CD4-positive, alpha-beta T cell (primary cell): ENCODE data around the gene SERTM1. TPM values are rescaled to one million over a fixed set of nuclear protein-coding genes. Genes with fewer than 3 reads are reported as not detected.

ENCODE experiments used
- ATAC-seq: fragments of 200-7000 bp; cut with Tn5 transposase; one replicate; pipeline ENCODE4 v1.10.0; 2022; ENCODE audit warnings: mild to moderate bottlenecking; ENCODE audit not compliant: poor library complexity
- CTCF ChIA-PET: fragments of 350-600 bp; sonication (Branson Sonifier 250); formaldehyde crosslinking; loops from one replicate; lab custom pipeline; 2021; ENCODE audit warnings: antibody characterized with exemption, inconsistent platforms; lab: Charles Lee
- POLR2A ChIA-PET: fragments of 350-600 bp; sonication (Branson Sonifier 250); formaldehyde crosslinking; loops from one replicate; lab custom pipeline; 2021; ENCODE audit warnings: antibody characterized with exemption, inconsistent platforms; lab: Charles Lee
- DNase-seq, 14 experiments: peaks; one replicate each; pipeline ENCODE4 v3.0.0-alpha.2; 2013 to 2020; ENCODE audit warnings: mixed read lengths in 2 of 14
- H3K27ac ChIP-seq, 2 donors: one replicate each; pipeline versions ENCODE4 v1.5.1 to v1.7.0; 2013; ENCODE audit warnings: low read length in 2 of 2, low read depth in 1 of 2, mild to moderate bottlenecking in 1 of 2
- H3K27me3 ChIP-seq, 2 experiments: 1 replicate in 1 of 2; 2 replicates in 1 of 2; pipeline versions ENCODE4 v1.6.1 to v1.7.0; 2013; ENCODE audit warnings: low read length in 2 of 2, control low read depth in 1 of 2, mild to moderate bottlenecking in 1 of 2, moderate library complexity in 1 of 2; ENCODE audit not compliant: insufficient read depth in 2 of 2, control insufficient read depth in 1 of 2
- H3K36me3 ChIP-seq: one replicate; pipeline ENCODE4 v1.6.1; 2013; ENCODE audit warnings: low read length, control low read depth; ENCODE audit not compliant: insufficient read depth
- H3K4me1 ChIP-seq: one replicate; pipeline ENCODE4 v1.6.1; 2013; ENCODE audit warnings: low read length, control low read depth; ENCODE audit not compliant: insufficient read depth
- H3K4me3 ChIP-seq: one replicate; pipeline ENCODE4 v1.5.1; 2013; ENCODE audit warnings: mild to moderate bottlenecking, low read length, moderate library complexity
- H3K9me3 ChIP-seq, 2 experiments: 1 replicate in 1 of 2; 2 replicates in 1 of 2; pipeline versions ENCODE4 v1.6.1 to v1.7.0; 2013; ENCODE audit warnings: low read length in 2 of 2, mild to moderate bottlenecking in 2 of 2, control low read depth in 1 of 2, moderate library complexity in 1 of 2; ENCODE audit not compliant: control insufficient read depth in 1 of 2, insufficient read depth in 1 of 2
- H3K27ac Mint-ChIP-seq: one replicate; pipeline ENCODE4 v1.8.0; 2020; ENCODE audit warnings: mixed read lengths
- H3K27me3 Mint-ChIP-seq: one replicate; pipeline ENCODE4 v1.8.0; 2021; ENCODE audit warnings: mixed read lengths
- H3K36me3 Mint-ChIP-seq: one replicate; pipeline ENCODE4 v1.8.0; 2021; ENCODE audit warnings: low read depth, mixed read lengths
- H3K4me1 Mint-ChIP-seq: one replicate; pipeline ENCODE4 v1.8.0; 2021; ENCODE audit warnings: low read depth, mixed read lengths
- H3K4me3 Mint-ChIP-seq: one replicate; pipeline ENCODE4 v1.8.0; 2020; ENCODE audit warnings: mild to moderate bottlenecking, mixed read lengths
- H3K9me3 Mint-ChIP-seq: one replicate; pipeline ENCODE4 v1.8.0; 2020; ENCODE audit warnings: mixed read lengths
- CTCF ChIP-seq: fragments of 200-600 bp; IDR thresholded peaks from one replicate; pipeline ENCODE4 v1.8.0; 2022; ENCODE audit warnings: antibody characterized with exemption, mild to moderate bottlenecking
- intact Hi-C, 2 experiments: fragments of 100-400 bp; cut with DNase I in 1 of 2; cut with micrococcal nuclease in 1 of 2; formaldehyde crosslinking; loops; one replicate each; pipeline versions ENCODE4 v1.15.1 to v1.9.0; 2023 to 2025; cut with DNase I, micrococcal nuclease
- total RNA-seq, 174 experiments: library from RNA in 2 of 174; stranded (reverse) in 2 of 174; gene quantifications; one replicate each; pipeline ENCODE4 v1.2.3 and lab custom pipeline; 2021 to 2026

The SERTM1 gene
- total RNA-seq, 2 experiments from 2014 or later = not detected

DNA sequence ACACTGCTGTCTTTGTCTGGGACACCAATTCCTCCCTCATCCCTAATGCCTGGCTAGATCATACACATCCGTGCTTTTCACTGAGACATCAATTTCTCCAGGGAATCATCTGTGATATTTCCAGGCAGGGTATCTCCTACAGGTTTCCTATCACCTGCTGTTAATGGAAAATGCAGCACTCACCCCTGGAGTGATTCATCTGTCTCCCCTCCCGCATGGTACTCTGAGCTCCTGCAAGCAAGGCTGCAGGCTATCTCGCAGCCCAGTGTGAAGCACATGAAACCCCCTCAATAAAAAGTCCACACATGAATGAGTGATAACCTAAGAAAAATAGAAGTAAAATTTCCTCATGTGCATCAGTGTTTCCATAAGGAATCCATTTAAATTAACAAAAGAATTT is 38.5 kb downstream of the SERTM1 start:
- no peaks in the 10 kb centered on the region for H3K4me1 Mint-ChIP-seq
- ChIA-PET POLR2A (no interaction called here), CTCF (no interaction called here)
- no peak overlapping the region for H3K27ac Mint-ChIP-seq
- H3K27ac ChIP-seq = no peak overlapping the region
- ATAC-seq = no peak
- H3K4me1 ChIP-seq = no peaks in the 10 kb centered on the region
- peaks cover 25% of the 10 kb centered on the region for H3K27me3 Mint-ChIP-seq
- TF ChIP-seq CTCF = no peak
- no peak overlapping the region for H3K4me3 Mint-ChIP-seq
- H3K9me3 ChIP-seq = no peaks in the 10 kb centered on the region
- H3K27me3 ChIP-seq = no peaks in the 10 kb centered on the region
- H3K36me3 Mint-ChIP-seq = no peaks in the 10 kb centered on the region
- intact Hi-C loops = no loop called here
- DNase-seq = no peak
- no peaks in the 10 kb centered on the region for H3K9me3 Mint-ChIP-seq
- H3K4me3 ChIP-seq = no peak overlapping the region
- H3K36me3 ChIP-seq = no peaks in the 10 kb centered on the region

DNA sequence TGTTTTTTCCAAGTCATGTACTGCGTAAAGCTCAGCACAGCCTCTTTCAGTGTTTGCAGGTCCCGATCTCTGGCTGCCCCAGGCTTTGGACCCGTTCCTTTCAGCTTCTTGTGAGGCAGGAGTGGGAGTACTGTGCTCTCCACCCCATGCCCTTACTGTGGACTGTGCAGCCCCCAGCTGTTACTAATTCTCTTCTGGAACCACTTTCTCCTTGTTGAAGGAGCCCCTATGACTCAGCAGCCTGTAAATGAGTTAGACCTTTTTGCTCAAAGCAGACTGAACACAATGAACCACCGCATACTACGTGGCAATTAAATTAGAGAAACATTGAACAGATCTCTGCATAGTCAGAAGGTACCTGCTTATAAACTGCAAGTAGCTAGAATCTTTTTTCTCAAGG is 39.0 kb downstream of the SERTM1 start:
- ChIA-PET CTCF (no interaction called here), POLR2A (interaction anchor here (0.7 kb wide), 1 partner anchor 323 kb away, joined by 4 read pairs; no protein-coding TSS in a partner anchor)
- DNase-seq (no peak), ATAC-seq (no peak)
- Mint-ChIP-seq H3K36me3 (no peaks in the 10 kb centered on the region), H3K27ac (no peak overlapping the region), H3K9me3 (no peaks in the 10 kb centered on the region), H3K4me3 (no peak overlapping the region), H3K4me1 (no peaks in the 10 kb centered on the region), H3K27me3 (peaks cover 25% of the 10 kb centered on the region)
- no peaks in the 10 kb centered on the region for H3K36me3 ChIP-seq
- H3K27ac ChIP-seq = no peak overlapping the region
- H3K4me3 ChIP-seq = no peak overlapping the region
- no peaks in the 10 kb centered on the region for H3K9me3 ChIP-seq
- no peak for TF ChIP-seq CTCF
- H3K4me1 ChIP-seq = no peaks in the 10 kb centered on the region
- no peaks in the 10 kb centered on the region for H3K27me3 ChIP-seq
- intact Hi-C loops = no loop called here

- intact Hi-C loops = no loop called here
- H3K27me3 ChIP-seq = no peaks in the 10 kb centered on the region
These were observed 40.1 kb downstream of the SERTM1 start for GRCh38 chr13:36713887-36714286.

More at GRCh38 chr13:36713887-36714286, 40.1 kb downstream of the SERTM1 start:
- no peaks in the 10 kb centered on the region for H3K9me3 ChIP-seq
- no peak overlapping the region for H3K4me3 Mint-ChIP-seq
- no peaks in the 10 kb centered on the region for H3K4me1 ChIP-seq
- ATAC-seq (no peak), DNase-seq (no peak)
- H3K4me1 Mint-ChIP-seq = no peaks in the 10 kb centered on the region
- no peak overlapping the region for H3K27ac ChIP-seq
- CTCF ChIA-PET = interaction anchor here (1.0 kb wide), 1 partner anchor 12 kb away, joined by 3 read pairs; no protein-coding TSS in a partner anchor
- no peak overlapping the region for H3K27ac Mint-ChIP-seq
- H3K36me3 ChIP-seq = no peaks in the 10 kb centered on the region
- no peaks in the 10 kb centered on the region for H3K36me3 Mint-ChIP-seq
- no peak overlapping the region for H3K4me3 ChIP-seq
- H3K9me3 Mint-ChIP-seq = no peaks in the 10 kb centered on the region
- peaks cover 25% of the 10 kb centered on the region for H3K27me3 Mint-ChIP-seq
- no peak for TF ChIP-seq CTCF
- POLR2A ChIA-PET = no interaction called here
